ENCODE results near the gene IQCK.

Gene IQCK

GRCh38 chr16:19696961-19697360 lies 21.1 kb upstream of the IQCK start:
- DNase-seq: no peak
- no peak for TF ChIP-seq CTCF (IDR thresholded peaks at IDR 0.05; ENCODE audit: low read depth, low read length, missing control alignments)
- peak overlapping the region; percentile 79 for H3K27ac ChIP-seq
- no peak overlapping the region for H3K4me3 ChIP-seq (ENCODE audit: low read depth, low read length)
- peaks cover 6% of the 10 kb centered on the region for H3K36me3 ChIP-seq (replicated peaks)
- in situ Hi-C loops (cut with HindIII; ENCODE audit: low pct_ligation_motif_present, low sequenced_read_pairs): no loop called here
- H3K27me3 ChIP-seq (replicated peaks): no peaks in the 10 kb centered on the region

GRCh38 chr16:19697756-19698318 lies 20.2 kb upstream of the IQCK start:
- DNase-seq: no peak
- TF ChIP-seq CTCF (IDR thresholded peaks at IDR 0.05; ENCODE audit: low read depth, low read length, missing control alignments): no peak
- no peaks in the 10 kb centered on the region for H3K27me3 ChIP-seq (replicated peaks)
- peaks cover 11% of the 10 kb centered on the region for H3K36me3 ChIP-seq (replicated peaks)
- no peak overlapping the region for H3K4me3 ChIP-seq (ENCODE audit: low read depth, low read length)
- no peak overlapping the region for H3K27ac ChIP-seq
- in situ Hi-C loops (cut with HindIII; ENCODE audit: low pct_ligation_motif_present, low sequenced_read_pairs): no loop called here

DNA sequence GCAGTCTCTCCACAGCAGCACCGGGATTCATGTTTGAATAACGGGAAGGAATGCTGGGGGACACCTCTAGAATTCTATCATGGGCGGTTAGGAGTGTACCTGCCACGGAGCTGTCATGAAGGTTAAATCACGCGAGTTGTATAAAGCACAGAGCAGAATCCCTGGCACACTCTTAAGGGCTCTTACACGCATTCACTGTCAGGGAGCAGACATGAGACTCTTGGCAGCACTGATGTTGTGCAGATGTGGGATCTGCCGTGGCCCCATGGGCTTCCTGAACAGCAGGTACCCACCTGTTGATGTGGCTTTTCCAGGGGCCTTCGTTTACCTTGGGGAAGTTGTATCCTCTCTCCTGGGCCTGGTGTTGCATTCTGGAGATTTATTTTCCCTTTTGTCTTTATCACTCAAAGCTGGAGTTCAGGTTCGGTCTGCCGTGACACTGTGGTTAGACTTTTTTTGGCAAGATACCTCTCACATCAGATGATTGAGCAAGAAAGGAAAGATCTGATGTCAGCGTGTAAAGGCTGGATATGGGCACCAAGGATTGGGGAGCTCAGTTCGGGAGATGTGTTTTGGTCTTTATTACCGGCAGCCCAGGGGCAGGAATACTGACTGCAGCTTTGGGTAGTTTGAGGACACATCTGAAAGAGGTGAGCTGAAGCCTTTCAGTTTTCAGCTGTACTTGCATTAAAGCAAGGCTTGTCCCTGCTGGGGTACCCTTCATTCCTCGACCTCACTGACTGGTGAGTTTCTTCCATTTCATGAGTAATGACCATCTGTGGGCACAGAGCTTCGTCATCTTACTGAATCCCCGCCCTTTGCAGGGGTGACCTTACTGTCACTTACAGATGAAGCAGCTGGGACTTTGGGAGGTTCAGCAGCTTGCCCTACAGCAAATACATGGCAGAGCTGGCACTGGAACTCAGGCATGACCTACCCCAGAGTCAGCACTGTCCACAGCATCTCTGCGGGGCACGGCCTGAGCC lies 19.3 kb upstream of the IQCK start:
- no peak for DNase-seq
- Histone ChIP-seq H3K27ac (no peak overlapping the region), H3K36me3 (replicated peaks) (peaks cover 16% of the 10 kb centered on the region), H3K4me3 (ENCODE audit: low read depth, low read length) (no peak overlapping the region), H3K27me3 (replicated peaks) (no peaks in the 10 kb centered on the region)
- TF ChIP-seq CTCF (IDR thresholded peaks at IDR 0.05; ENCODE audit: low read depth, low read length, missing control alignments): no peak
- in situ Hi-C loops (cut with HindIII; ENCODE audit: low pct_ligation_motif_present, low sequenced_read_pairs): no loop called here

GRCh38 chr16:19699472-19699871 lies 18.6 kb upstream of the IQCK start:
- Histone ChIP-seq H3K27me3 (replicated peaks) (no peaks in the 10 kb centered on the region), H3K27ac (no peak overlapping the region), H3K36me3 (replicated peaks) (peaks cover 22% of the 10 kb centered on the region), H3K4me3 (ENCODE audit: low read depth, low read length) (no peak overlapping the region)
- DNase-seq: no peak
- TF ChIP-seq CTCF (IDR thresholded peaks at IDR 0.05; ENCODE audit: low read depth, low read length, missing control alignments): no peak
- in situ Hi-C loops (cut with HindIII; ENCODE audit: low pct_ligation_motif_present, low sequenced_read_pairs): no loop called here

GRCh38 chr16:19700319-19700781 lies 17.7 kb upstream of the IQCK start:
- Histone ChIP-seq H3K27me3 (replicated peaks) (no peaks in the 10 kb centered on the region), H3K27ac (peak overlapping the region; percentile 68), H3K4me3 (ENCODE audit: low read depth, low read length) (no peak overlapping the region), H3K36me3 (replicated peaks) (peaks cover 30% of the 10 kb centered on the region)
- no peak for TF ChIP-seq CTCF (IDR thresholded peaks at IDR 0.05; ENCODE audit: low read depth, low read length, missing control alignments)
- in situ Hi-C loops (cut with HindIII; ENCODE audit: low pct_ligation_motif_present, low sequenced_read_pairs): no loop called here
- peak; percentile 66 for DNase-seq
